ENCODE measurements around the gene VSNL1.

DNA sequence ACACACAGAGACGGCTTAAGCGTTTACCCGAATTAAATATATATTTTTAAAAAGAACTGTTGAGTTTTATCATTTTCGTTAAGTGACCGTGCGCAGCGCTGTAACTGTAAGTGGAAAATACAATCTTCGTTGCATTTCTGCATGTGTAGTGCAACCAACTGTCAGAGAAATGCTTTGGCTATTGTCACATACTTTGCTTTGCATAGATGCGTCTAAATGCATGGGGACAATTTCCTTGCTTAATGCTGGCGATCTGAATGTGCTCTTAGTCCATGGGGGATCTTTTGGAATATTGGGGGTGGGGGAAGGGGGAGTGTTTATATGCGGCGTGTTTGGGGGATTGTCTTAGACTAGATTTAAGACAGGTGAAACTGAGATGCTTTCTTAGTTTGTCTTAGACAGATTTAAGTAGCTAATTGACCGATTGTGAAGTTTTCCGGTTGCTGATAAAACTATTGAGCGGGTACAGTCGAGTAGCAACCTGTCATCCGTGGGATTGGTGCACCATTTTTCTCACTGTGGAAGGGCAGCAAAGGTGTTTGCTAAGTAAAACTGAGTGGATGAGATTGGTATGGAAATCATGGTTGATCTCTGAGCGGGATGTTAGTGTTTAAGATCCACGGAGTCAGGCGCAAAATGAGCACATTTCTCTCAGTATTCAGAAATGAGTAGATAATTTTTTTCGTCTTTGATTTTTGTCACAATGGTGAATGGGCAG lies 476 bp downstream of the VSNL1 start:
- TF ChIP-seq, protein P1, sequence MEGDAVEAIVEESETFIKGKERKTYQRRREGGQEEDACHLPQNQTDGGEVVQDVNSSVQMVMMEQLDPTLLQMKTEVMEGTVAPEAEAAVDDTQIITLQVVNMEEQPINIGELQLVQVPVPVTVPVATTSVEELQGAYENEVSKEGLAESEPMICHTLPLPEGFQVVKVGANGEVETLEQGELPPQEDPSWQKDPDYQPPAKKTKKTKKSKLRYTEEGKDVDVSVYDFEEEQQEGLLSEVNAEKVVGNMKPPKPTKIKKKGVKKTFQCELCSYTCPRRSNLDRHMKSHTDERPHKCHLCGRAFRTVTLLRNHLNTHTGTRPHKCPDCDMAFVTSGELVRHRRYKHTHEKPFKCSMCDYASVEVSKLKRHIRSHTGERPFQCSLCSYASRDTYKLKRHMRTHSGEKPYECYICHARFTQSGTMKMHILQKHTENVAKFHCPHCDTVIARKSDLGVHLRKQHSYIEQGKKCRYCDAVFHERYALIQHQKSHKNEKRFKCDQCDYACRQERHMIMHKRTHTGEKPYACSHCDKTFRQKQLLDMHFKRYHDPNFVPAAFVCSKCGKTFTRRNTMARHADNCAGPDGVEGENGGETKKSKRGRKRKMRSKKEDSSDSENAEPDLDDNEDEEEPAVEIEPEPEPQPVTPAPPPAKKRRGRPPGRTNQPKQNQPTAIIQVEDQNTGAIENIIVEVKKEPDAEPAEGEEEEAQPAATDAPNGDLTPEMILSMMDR (tag by site-specific recombination; IDR thresholded peaks at IDR 0.05) = no peak
- TF ChIP-seq, protein P2, sequence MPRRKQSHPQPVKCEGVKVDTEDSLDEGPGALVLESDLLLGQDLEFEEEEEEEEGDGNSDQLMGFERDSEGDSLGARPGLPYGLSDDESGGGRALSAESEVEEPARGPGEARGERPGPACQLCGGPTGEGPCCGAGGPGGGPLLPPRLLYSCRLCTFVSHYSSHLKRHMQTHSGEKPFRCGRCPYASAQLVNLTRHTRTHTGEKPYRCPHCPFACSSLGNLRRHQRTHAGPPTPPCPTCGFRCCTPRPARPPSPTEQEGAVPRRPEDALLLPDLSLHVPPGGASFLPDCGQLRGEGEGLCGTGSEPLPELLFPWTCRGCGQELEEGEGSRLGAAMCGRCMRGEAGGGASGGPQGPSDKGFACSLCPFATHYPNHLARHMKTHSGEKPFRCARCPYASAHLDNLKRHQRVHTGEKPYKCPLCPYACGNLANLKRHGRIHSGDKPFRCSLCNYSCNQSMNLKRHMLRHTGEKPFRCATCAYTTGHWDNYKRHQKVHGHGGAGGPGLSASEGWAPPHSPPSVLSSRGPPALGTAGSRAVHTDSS (tag by site-specific recombination; IDR thresholded peaks at IDR 0.05) = no peak
- TF ChIP-seq MEIS1 (CRISPR knock-in tag; IDR thresholded peaks at IDR 0.05; ENCODE audit: borderline replicate concordance) (no peak), HIC1 (tag by site-specific recombination; IDR thresholded peaks at IDR 0.05) (no peak), FEZF1 (tag by site-specific recombination; IDR thresholded peaks at IDR 0.05) (no peak), ZNF398 (tag by site-specific recombination; IDR thresholded peaks at IDR 0.05) (no peak)
- TF ChIP-seq, protein P3, sequence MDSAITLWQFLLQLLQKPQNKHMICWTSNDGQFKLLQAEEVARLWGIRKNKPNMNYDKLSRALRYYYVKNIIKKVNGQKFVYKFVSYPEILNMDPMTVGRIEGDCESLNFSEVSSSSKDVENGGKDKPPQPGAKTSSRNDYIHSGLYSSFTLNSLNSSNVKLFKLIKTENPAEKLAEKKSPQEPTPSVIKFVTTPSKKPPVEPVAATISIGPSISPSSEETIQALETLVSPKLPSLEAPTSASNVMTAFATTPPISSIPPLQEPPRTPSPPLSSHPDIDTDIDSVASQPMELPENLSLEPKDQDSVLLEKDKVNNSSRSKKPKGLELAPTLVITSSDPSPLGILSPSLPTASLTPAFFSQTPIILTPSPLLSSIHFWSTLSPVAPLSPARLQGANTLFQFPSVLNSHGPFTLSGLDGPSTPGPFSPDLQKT (IDR thresholded peaks at IDR 0.05; ENCODE audit: borderline replicate concordance, low read depth, low read length) = no peak

Data from HEK293 (cell line).